Neural progenitor cell (in vitro differentiated cells): ENCODE results near the gene TCF3. TPM values are rescaled to one million over a fixed set of nuclear protein-coding genes. Genes with fewer than 3 reads are reported as not detected.

Experiments
- DNase-seq: peaks from one replicate; pipeline ENCODE4 v3.0.0-alpha.2; 2016; ENCODE audit warnings: low spot score
- H2AFZ ChIP-seq: fragments of 200-600 bp; sonication (generic); replicated peaks from 2 replicates; pipeline ENCODE4 v1.6.1; 2016; ENCODE audit warnings: antibody characterized with exemption
- H3F3A ChIP-seq: fragments of 200-600 bp; sonication (generic); 2 replicates; pipeline ENCODE4 v1.6.1; 2016; ENCODE audit warnings: antibody characterized with exemption, low read depth
- H3K27ac ChIP-seq: fragments of 200-600 bp; sonication (generic); 2 replicates; pipeline ENCODE4 v1.5.1; 2016; ENCODE audit warnings: mild to moderate bottlenecking
- H3K27me3 ChIP-seq: fragments of 200-600 bp; sonication (generic); 2 replicates; pipeline ENCODE4 v1.6.1; 2016; ENCODE audit warnings: mild to moderate bottlenecking, moderate library complexity
- H3K36me3 ChIP-seq: fragments of 200-600 bp; sonication (generic); 2 replicates; pipeline ENCODE4 v1.5.1; 2016
- H3K4me1 ChIP-seq: fragments of 200-600 bp; sonication (generic); 2 replicates; pipeline ENCODE4 v1.6.1; 2016; ENCODE audit warnings: mixed run types
- H3K4me2 ChIP-seq: fragments of 200-600 bp; sonication (generic); 2 replicates; pipeline ENCODE4 v1.6.1; 2016
- H3K4me3 ChIP-seq: fragments of 200-600 bp; sonication (generic); 2 replicates; pipeline ENCODE4 v1.5.1; 2016
- H3K79me2 ChIP-seq: fragments of 200-600 bp; sonication (generic); 2 replicates; pipeline ENCODE4 v1.6.1; 2016; ENCODE audit warnings: low read depth
- H3K9ac ChIP-seq: fragments of 200-600 bp; sonication (generic); 2 replicates; pipeline ENCODE4 v1.6.1; 2016
- H3K9me3 ChIP-seq: fragments of 200-600 bp; sonication (generic); 2 replicates; pipeline ENCODE4 v1.5.1; 2016; ENCODE audit warnings: low read depth
- H4K20me1 ChIP-seq: fragments of 200-600 bp; sonication (generic); 2 replicates; pipeline ENCODE4 v1.6.1; 2016; ENCODE audit warnings: low read depth
- H3K27ac Mint-ChIP-seq: 3 replicates; pipeline ENCODE4 v1.8.0; 2021; ENCODE audit warnings: mixed read lengths
- H3K27me3 Mint-ChIP-seq: 2 replicates; pipeline ENCODE4 v1.8.0; 2022; ENCODE audit warnings: low read depth, mild to moderate bottlenecking, inconsistent platforms, moderate library complexity, mixed read lengths; ENCODE audit not compliant: insufficient read depth
- H3K36me3 Mint-ChIP-seq: 3 replicates; pipeline ENCODE4 v1.8.0; 2021; ENCODE audit warnings: mixed read lengths
- H3K4me1 Mint-ChIP-seq: 3 replicates; pipeline ENCODE4 v1.8.0; 2021; ENCODE audit warnings: mixed read lengths
- H3K4me3 Mint-ChIP-seq: 3 replicates; pipeline ENCODE4 v1.8.0; 2021; ENCODE audit warnings: mild to moderate bottlenecking, moderate library complexity, mixed read lengths
- H3K9me3 Mint-ChIP-seq: 3 replicates; pipeline ENCODE4 v1.8.0; 2020; ENCODE audit warnings: mixed read lengths
- CTCF ChIP-seq: fragments of 200-600 bp; sonication (generic); IDR thresholded peaks from 2 replicates; pipeline ENCODE4 v1.5.1; 2017; ENCODE audit warnings: antibody characterized with exemption, mild to moderate bottlenecking
- EZH2 ChIP-seq: fragments of 200-600 bp; sonication (generic); IDR thresholded peaks from 2 replicates; pipeline ENCODE4 v1.6.1; 2017; ENCODE audit warnings: antibody characterized with exemption, mild to moderate bottlenecking, moderate library complexity
- EZH2phosphoT487 ChIP-seq: fragments of 200-600 bp; sonication (generic); IDR thresholded peaks from 2 replicates; pipeline ENCODE4 v1.6.1; 2017; ENCODE audit warnings: antibody characterized with exemption
- total RNA-seq: library from RNA; depleted of rRNA; stranded (reverse); fragments of >200 nt; gene quantifications from 2 replicates; pipeline ENCODE4 v1.2.3, GENCODE V29; 2015; ENCODE audit warnings: low replicate concordance

TCF3 gene
- total RNA-seq, 1 donor from 2014 or later, result 131 TPM

DNA sequence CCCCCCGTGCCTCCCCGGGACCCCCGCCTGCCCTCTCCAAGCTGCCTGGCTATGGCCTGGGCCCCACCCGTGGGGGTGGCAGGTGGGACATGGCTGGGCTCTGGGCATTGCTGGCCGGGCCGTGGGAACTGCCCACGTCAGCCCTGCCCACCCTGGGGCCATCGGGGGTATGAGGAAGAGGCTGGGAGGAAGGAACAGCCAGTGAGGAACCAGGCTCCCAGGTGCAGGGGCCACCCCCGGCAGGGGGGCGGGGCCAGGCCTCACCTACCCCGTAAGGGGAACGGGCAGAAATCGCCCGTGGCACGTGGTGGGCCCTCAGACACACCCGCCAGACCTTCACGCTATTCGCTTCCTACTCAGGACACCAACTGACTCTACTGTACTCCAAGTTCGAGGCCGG, 22.4 kb downstream of the TCF3 start:
- Mint-ChIP-seq H3K36me3 (peaks cover 8% of the 10 kb centered on the region), H3K9me3 (no peaks in the 10 kb centered on the region), H3K27ac (no peak overlapping the region), H3K27me3 (peaks cover 4% of the 10 kb centered on the region), H3K4me3 (no peak overlapping the region), H3K4me1 (peaks cover 2% of the 10 kb centered on the region)
- no peak overlapping the region for H3K4me2 ChIP-seq
- no peaks in the 10 kb centered on the region for H3K36me3 ChIP-seq
- no peak for DNase-seq
- no peaks in the 10 kb centered on the region for H3K4me1 ChIP-seq
- no peaks in the 10 kb centered on the region for H3K27me3 ChIP-seq
- peaks cover 58% of the 10 kb centered on the region for H3K79me2 ChIP-seq
- no peak overlapping the region for H3K9ac ChIP-seq
- no peak for TF ChIP-seq EZH2phosphoT487
- H3K9me3 ChIP-seq, result no peaks in the 10 kb centered on the region
- H2AFZ ChIP-seq, result no peak overlapping the region
- H4K20me1 ChIP-seq, result peaks cover 76% of the 10 kb centered on the region
- no peak overlapping the region for H3K27ac ChIP-seq
- H3K4me3 ChIP-seq, result no peak overlapping the region
- peaks cover 3% of the 10 kb centered on the region for H3F3A ChIP-seq

- Histone ChIP-seq H3F3A (peaks cover 3% of the 10 kb centered on the region), H3K27me3 (no peaks in the 10 kb centered on the region), H3K27ac (no peak overlapping the region), H3K4me1 (no peaks in the 10 kb centered on the region), H3K4me2 (no peak overlapping the region), H3K36me3 (no peaks in the 10 kb centered on the region), H4K20me1 (peaks cover 76% of the 10 kb centered on the region), H3K9me3 (no peaks in the 10 kb centered on the region), H3K79me2 (peaks cover 57% of the 10 kb centered on the region), H3K9ac (no peak overlapping the region), H3K4me3 (no peak overlapping the region), H2AFZ (no peak overlapping the region)
- peaks cover 6% of the 10 kb centered on the region for H3K4me1 Mint-ChIP-seq
- H3K9me3 Mint-ChIP-seq, result no peaks in the 10 kb centered on the region
- no peak overlapping the region for H3K4me3 Mint-ChIP-seq
- no peak overlapping the region for H3K27ac Mint-ChIP-seq
- DNase-seq, result no peak
- peaks cover 10% of the 10 kb centered on the region for H3K36me3 Mint-ChIP-seq
- H3K27me3 Mint-ChIP-seq, result peaks cover 7% of the 10 kb centered on the region
- TF ChIP-seq CTCF, result no peak
- TF ChIP-seq EZH2phosphoT487, result no peak
- no peak for TF ChIP-seq EZH2
Observed at GRCh38 chr19:1629256-1629808, 23.1 kb downstream of the TCF3 start.

- Mint-ChIP-seq H3K4me1 (peaks cover 12% of the 10 kb centered on the region), H3K27me3 (peaks cover 3% of the 10 kb centered on the region), H3K9me3 (no peaks in the 10 kb centered on the region), H3K36me3 (peaks cover 15% of the 10 kb centered on the region), H3K27ac (no peak overlapping the region), H3K4me3 (no peak overlapping the region)
- Histone ChIP-seq H3K4me3 (no peak overlapping the region), H3F3A (peaks cover 3% of the 10 kb centered on the region), H3K27me3 (no peaks in the 10 kb centered on the region), H3K9ac (no peak overlapping the region), H2AFZ (no peak overlapping the region), H3K79me2 (peaks cover 54% of the 10 kb centered on the region), H3K4me2 (no peak overlapping the region), H3K4me1 (no peaks in the 10 kb centered on the region), H3K9me3 (no peaks in the 10 kb centered on the region), H3K27ac (peak overlapping the region; percentile 46), H3K36me3 (no peaks in the 10 kb centered on the region), H4K20me1 (peaks cover 73% of the 10 kb centered on the region)
- TF ChIP-seq CTCF (no peak), EZH2 (no peak), EZH2phosphoT487 (no peak)
- no peak for DNase-seq
Observed at GRCh38 chr19:1627194-1627593, 25.2 kb downstream of the TCF3 start.

GRCh38 chr19:1626417-1627010, 25.9 kb downstream of the TCF3 start:
- H3K4me2 ChIP-seq, result no peak overlapping the region
- H3K9ac ChIP-seq, result no peak overlapping the region
- no peaks in the 10 kb centered on the region for H3K4me1 ChIP-seq
- peaks cover 12% of the 10 kb centered on the region for H3K4me1 Mint-ChIP-seq
- peaks cover 49% of the 10 kb centered on the region for H3K79me2 ChIP-seq
- no peak overlapping the region for H3K4me3 Mint-ChIP-seq
- peaks cover 73% of the 10 kb centered on the region for H4K20me1 ChIP-seq
- H3K36me3 Mint-ChIP-seq, result peaks cover 15% of the 10 kb centered on the region
- H2AFZ ChIP-seq, result no peak overlapping the region
- no peak overlapping the region for H3K4me3 ChIP-seq
- H3K27ac ChIP-seq, result no peak overlapping the region
- TF ChIP-seq EZH2, result no peak
- no peak for TF ChIP-seq CTCF
- no peak for TF ChIP-seq EZH2phosphoT487
- no peaks in the 10 kb centered on the region for H3K36me3 ChIP-seq
- no peaks in the 10 kb centered on the region for H3K9me3 ChIP-seq
- H3F3A ChIP-seq, result peaks cover 3% of the 10 kb centered on the region
- DNase-seq, result no peak
- peaks cover 3% of the 10 kb centered on the region for H3K27me3 Mint-ChIP-seq
- H3K27ac Mint-ChIP-seq, result no peak overlapping the region
- no peaks in the 10 kb centered on the region for H3K27me3 ChIP-seq
- no peaks in the 10 kb centered on the region for H3K9me3 Mint-ChIP-seq
